GM12878 (cell line): ENCODE results near the gene ASIC4. TPM values are rescaled to one million over a fixed set of nuclear protein-coding genes. Genes with fewer than 3 reads are reported as not detected.

ENCODE experiments used
- ATAC-seq: fragments of 200-7000 bp; cut with Tn5 transposase; 3 replicates; pipeline ENCODE4 v1.9.1; 2020; ENCODE audit warnings: mild to moderate bottlenecking, moderate library complexity
- BruUV-seq: library from RNA; stranded (reverse); fragments of 400-500 nt; replicated peaks from 2 replicates; lab custom pipeline; 2021; lab: Mats Ljungman, UMichigan
- CTCF ChIA-PET: fragments of 300-600 bp; sonication (Branson Sonifier 250); formaldehyde crosslinking; extraction: SDS; loops from one replicate; lab custom pipeline; 2021; ENCODE audit warnings: inconsistent platforms; lab: Yijun Ruan, JAX
- POLR2A ChIA-PET: fragments of 350-600 bp; formaldehyde crosslinking; extraction: SDS; loops from one replicate; lab custom pipeline; 2021; ENCODE audit warnings: inconsistent platforms; lab: Charles Lee
- RAD21 ChIA-PET: fragments of 300-600 bp; sonication (Branson Sonifier 250); formaldehyde crosslinking; loops from one replicate; lab custom pipeline; 2023; ENCODE audit warnings: antibody characterized with exemption; ENCODE audit not compliant: unreplicated experiment; lab: Charles Lee
- SMC1A ChIA-PET: fragments of 300-600 bp; sonication (Branson Sonifier 250); formaldehyde crosslinking; loops from one replicate; lab custom pipeline; 2023; ENCODE audit not compliant: unreplicated experiment, uncharacterized antibody; lab: Charles Lee
- DNase-seq: peaks from one replicate; pipeline ENCODE4 v3.0.0-alpha.2; 2011; ENCODE audit warnings: low read depth, low spot score
- FAIRE-seq: peaks from 3 replicates; lab custom pipeline; 2011; peaks lifted over from hg19 to GRCh38; lab: Jason Lieb, UNC
- H2AFZ ChIP-seq: 2 replicates; pipeline ENCODE4 v1.6.0; 2011; ENCODE audit warnings: low read depth, low read length, control low read depth; ENCODE audit not compliant: control insufficient read depth
- H3K27ac ChIP-seq: 2 replicates; pipeline ENCODE4 v1.5.1; 2011; ENCODE audit warnings: control low read depth; ENCODE audit not compliant: control insufficient read depth, insufficient read depth
- H3K27me3 ChIP-seq, 2 experiments: replicated peaks in 1 of 2; 2 replicates each; pipeline versions ENCODE4 v1.6.0 to v1.6.1; 2011; ENCODE audit warnings: low read length in 1 of 2; ENCODE audit not compliant: control insufficient read depth in 2 of 2, insufficient read depth in 2 of 2
- H3K36me3 ChIP-seq, 2 experiments: 2 replicates each; pipeline ENCODE4 v1.5.1; 2011; ENCODE audit warnings: low read length in 1 of 2; ENCODE audit not compliant: control insufficient read depth in 2 of 2, insufficient read depth in 2 of 2
- H3K4me1 ChIP-seq: 2 replicates; pipeline ENCODE4 v1.6.1; 2011; ENCODE audit warnings: mild to moderate bottlenecking, low read length, moderate library complexity, mixed read lengths; ENCODE audit not compliant: control insufficient read depth, insufficient read depth
- H3K4me2 ChIP-seq: 2 replicates; pipeline ENCODE4 v1.6.0; 2011; ENCODE audit warnings: control low read depth; ENCODE audit not compliant: control insufficient read depth, insufficient read depth
- H3K4me3 ChIP-seq: fragments of 200-600 bp; sonication (generic); 2 replicates; pipeline ENCODE4 v1.5.1; 2016
- H3K79me2 ChIP-seq: 2 replicates; pipeline ENCODE4 v1.6.0; 2011; ENCODE audit warnings: low read length; ENCODE audit not compliant: control insufficient read depth, insufficient read depth
- H3K9ac ChIP-seq: 2 replicates; pipeline ENCODE4 v1.8.0; 2011; ENCODE audit warnings: low read length, control low read depth, mixed read lengths; ENCODE audit not compliant: control insufficient read depth, insufficient read depth
- H3K9me3 ChIP-seq: replicated peaks from 3 replicates; pipeline ENCODE4 v1.5.1; 2011; ENCODE audit warnings: mild to moderate bottlenecking, low read length; ENCODE audit not compliant: control insufficient read depth, insufficient read depth
- H4K20me1 ChIP-seq: 2 replicates; pipeline ENCODE4 v1.6.0; 2011; ENCODE audit not compliant: control insufficient read depth, insufficient read depth
- CHD2 ChIP-seq: IDR thresholded peaks from 2 replicates; pipeline ENCODE4 v1.6.1; 2011; ENCODE audit warnings: low read depth, low read length, improper control_type of control experiment, borderline replicate concordance
- CREB1 ChIP-seq: IDR thresholded peaks from 2 replicates; pipeline ENCODE4 v1.6.1; 2012; ENCODE audit warnings: low read depth, mild to moderate bottlenecking, inconsistent platforms
- RB1 ChIP-seq: fragments of 450-650 bp; formaldehyde crosslinking; IDR thresholded peaks from 2 replicates; pipeline ENCODE4 v1.6.1; 2017; ENCODE audit warnings: mild to moderate bottlenecking, borderline replicate concordance
- SUZ12 ChIP-seq: fragments of 200-600 bp; sonication (generic); IDR thresholded peaks from one replicate; pipeline ENCODE4 v1.6.1; 2018; ENCODE audit warnings: antibody characterized with exemption, mild to moderate bottlenecking; ENCODE audit not compliant: unreplicated experiment
- WGBS: methylation state at CpG from one replicate; pipeline ENCODE4 v1.1.6; 2016; ENCODE audit warnings: low lambda C conversion rate; ENCODE audit not compliant: insufficient replicate concordance, insufficient coverage; ENCODE audit errors: missing lambda C conversion rate; 5-methylcytosine and 5-hydroxymethylcytosine counted together
- in situ Hi-C: fragments of 300-500 bp; cut with MboI; formaldehyde crosslinking; loops from 9 replicates; pipeline ENCODE4 v1.14.3; 2018; ENCODE audit warnings: mixed read lengths
- intact Hi-C: fragments of 100-400 bp; cut with micrococcal nuclease; formaldehyde crosslinking; loops from one replicate; pipeline ENCODE4 v1.14.2; 2022; ENCODE audit not compliant: unreplicated experiment
- polyA plus RNA-seq, 11 experiments: library from polyadenylated mRNA; depleted of rRNA in 4 of 11; unstranded in 6 of 11; stranded (reverse) in 5 of 11; fragments of >200 nt; fragmentation: Nextera tagmentation in 4 of 11; fragmentation: Illumina TruSeq in 1 of 11; extraction: Ambion mirVana in 4 of 11; extraction: Trizol in 1 of 11; gene quantifications; 1 replicate in 1 of 11; 2 replicates in 10 of 11; pipeline versions ENCODE4 v1.2.1 to v1.2.3, GENCODE V29; 2011 to 2016; ENCODE audit warnings: inconsistent platforms in 2 of 11, missing spikeins in 2 of 11, low read depth in 1 of 11
- total RNA-seq, 4 experiments: library from RNA; depleted of rRNA in 3 of 4; stranded (reverse); fragments of >200 nt in 3 of 4; fragmentation: Illumina TruSeq in 1 of 4; extraction: Trizol in 1 of 4; gene quantifications; 2 replicates each; pipeline versions ENCODE4 v1.2.1 to v1.2.3, GENCODE V29; 2013 to 2021

ASIC4 gene
- total and polyA plus RNA-seq, 10 of the 15 experiments (the other 5 are each of a cell fraction or from before 2014, with no cell fraction given) = 0.01 TPM; not detected in 9

DNA sequence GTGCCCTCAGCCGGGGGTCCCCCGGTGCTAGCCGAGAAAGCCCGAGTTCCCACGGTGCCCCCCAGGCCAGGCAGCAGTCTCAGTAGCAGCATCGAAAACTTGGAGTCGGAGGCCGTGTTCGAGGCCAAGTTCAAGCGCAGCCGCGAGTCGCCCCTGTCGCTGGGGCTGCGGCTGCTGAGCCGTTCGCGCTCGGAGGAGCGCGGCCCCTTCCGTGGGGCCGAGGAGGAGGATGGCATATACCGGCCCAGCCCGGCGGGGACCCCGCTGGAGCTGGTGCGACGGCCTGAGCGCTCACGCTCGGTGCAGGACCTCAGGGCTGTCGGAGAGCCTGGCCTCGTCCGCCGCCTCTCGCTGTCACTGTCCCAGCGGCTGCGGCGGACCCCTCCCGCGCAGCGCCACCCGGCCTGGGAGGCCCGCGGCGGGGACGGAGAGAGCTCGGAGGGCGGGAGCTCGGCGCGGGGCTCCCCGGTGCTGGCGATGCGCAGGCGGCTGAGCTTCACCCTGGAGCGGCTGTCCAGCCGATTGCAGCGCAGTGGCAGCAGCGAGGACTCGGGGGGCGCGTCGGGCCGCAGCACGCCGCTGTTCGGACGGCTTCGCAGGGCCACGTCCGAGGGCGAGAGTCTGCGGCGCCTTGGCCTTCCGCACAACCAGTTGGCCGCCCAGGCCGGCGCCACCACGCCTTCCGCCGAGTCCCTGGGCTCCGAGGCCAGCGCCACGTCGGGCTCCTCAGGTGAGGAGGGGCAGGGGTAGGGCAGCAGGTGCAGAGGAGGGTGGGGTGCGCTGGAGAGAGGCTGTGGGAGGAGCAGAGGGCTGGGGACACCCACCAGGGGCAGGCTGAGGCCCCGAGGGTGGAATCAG lies 29.7 kb upstream of the ASIC4 start:
- Histone ChIP-seq H3K4me2 (no peak overlapping the region), H4K20me1 (no peaks in the 10 kb centered on the region), H3K9ac (no peak overlapping the region), H3K4me3 (no peak overlapping the region), H3K27ac (no peak overlapping the region), H3K79me2 (no peaks in the 10 kb centered on the region), H3K27me3 (peaks cover 9 to 17% of the 10 kb centered on the region in 2 experiments), H2AFZ (no peak overlapping the region), H3K4me1 (no peaks in the 10 kb centered on the region), H3K36me3 (no peaks in the 10 kb centered on the region), H3K9me3 (no peaks in the 10 kb centered on the region)
- BruUV-seq = no TSS peak
- intact Hi-C loops (no loop called here), in situ Hi-C loops (no loop called here)
- RAD21 ChIA-PET = no interaction called here
- TF ChIP-seq SUZ12 (peak; percentile 13), CREB1 (no peak)
- CTCF ChIA-PET = no interaction called here
- SMC1A ChIA-PET = no interaction called here
- no peak for FAIRE-seq
- POLR2A ChIA-PET = no interaction called here
- no peak for DNase-seq
- ATAC-seq = no peak
- 7% methylated on average over 80 of the region's 89 CpGs for WGBS

DNA sequence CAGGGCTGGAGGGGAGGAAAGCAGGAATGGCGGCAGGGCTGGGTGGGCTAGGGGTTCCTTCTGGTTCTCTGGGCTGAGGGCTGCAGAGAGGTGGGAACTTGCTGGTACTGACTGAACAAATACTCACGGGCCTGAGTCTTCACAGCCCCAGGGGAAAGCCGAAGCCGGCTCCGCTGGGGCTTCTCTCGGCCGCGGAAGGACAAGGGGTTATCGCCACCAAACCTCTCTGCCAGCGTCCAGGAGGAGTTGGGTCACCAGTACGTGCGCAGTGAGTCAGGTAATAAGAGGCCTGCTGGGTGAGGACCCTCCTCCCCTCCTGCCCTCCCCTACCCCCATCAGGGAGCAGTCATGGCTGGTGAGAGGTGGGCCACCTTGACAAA lies 29.1 kb upstream of the ASIC4 start:
- H3K79me2 ChIP-seq = no peaks in the 10 kb centered on the region
- no TSS peak for BruUV-seq
- CTCF ChIA-PET = no interaction called here
- ATAC-seq (no peak), DNase-seq (no peak), FAIRE-seq (no peak)
- in situ Hi-C loops (no loop called here), intact Hi-C loops (no loop called here)
- H3K4me1 ChIP-seq = no peaks in the 10 kb centered on the region
- H4K20me1 ChIP-seq = no peaks in the 10 kb centered on the region
- WGBS = 55% methylated on average over 11 of the region's 12 CpGs
- no peak overlapping the region for H3K4me2 ChIP-seq
- SMC1A ChIA-PET = no interaction called here
- no peak overlapping the region for H3K9ac ChIP-seq
- no peak overlapping the region for H3K27ac ChIP-seq
- H3K4me3 ChIP-seq = no peak overlapping the region
- POLR2A ChIA-PET = no interaction called here
- no peak overlapping the region for H2AFZ ChIP-seq
- peaks cover 9 to 17% of the 10 kb centered on the region in 2 experiments for H3K27me3 ChIP-seq
- TF ChIP-seq RB1 (no peak), CHD2 (no peak)
- RAD21 ChIA-PET = no interaction called here
- no peaks in the 10 kb centered on the region for H3K36me3 ChIP-seq
- no peaks in the 10 kb centered on the region for H3K9me3 ChIP-seq
